C4-2B (cell line): ENCODE data around the gene HHIPL1.

Experiments
- H3K27ac ChIP-seq: fragments of 450-650 bp; 2 replicates; pipeline ENCODE4 v1.5.1; 2017
- ZFX ChIP-seq: fragments of 450-650 bp; IDR thresholded peaks from 2 replicates; pipeline ENCODE4 v1.6.1; 2017
- TF ChIP-seq, protein P1 (sequence below): fragments of 450-650 bp; conservative IDR thresholded peaks from 2 replicates; pipeline ENCODE4 v1.5.1; 2017; ENCODE audit warnings: mild to moderate bottlenecking

HHIPL1 gene

DNA sequence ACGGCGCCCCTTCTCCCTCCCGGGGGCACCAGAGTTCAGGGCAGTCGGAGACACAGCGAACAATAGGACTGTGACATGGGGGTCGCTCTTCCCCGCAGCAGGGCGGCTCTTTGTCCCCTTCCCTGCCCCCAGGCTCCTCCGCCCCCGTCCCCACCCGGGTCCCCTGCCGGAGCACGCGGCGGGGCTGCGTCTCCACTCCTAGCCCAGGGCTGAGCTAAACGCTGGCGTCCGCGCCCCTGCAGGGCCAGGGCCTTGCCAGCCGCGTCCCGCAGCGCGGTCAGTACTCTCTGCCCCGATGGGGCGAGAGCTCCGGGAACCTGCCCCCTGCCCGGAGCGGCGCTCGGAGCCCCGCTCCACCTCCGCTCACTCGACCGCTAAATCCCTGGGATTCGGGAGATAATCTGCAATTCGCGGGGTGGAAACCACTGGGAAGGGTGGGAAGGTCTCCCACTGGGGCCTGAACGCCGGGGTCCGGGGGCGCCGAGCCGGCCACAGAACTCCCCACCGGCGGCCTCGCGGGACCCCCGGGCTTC lies 40.1 kb upstream of the HHIPL1 start:
- TF ChIP-seq ZFX = peak; percentile 59; the same call in 1 of the 2 replicates
- TF ChIP-seq, protein P1, sequence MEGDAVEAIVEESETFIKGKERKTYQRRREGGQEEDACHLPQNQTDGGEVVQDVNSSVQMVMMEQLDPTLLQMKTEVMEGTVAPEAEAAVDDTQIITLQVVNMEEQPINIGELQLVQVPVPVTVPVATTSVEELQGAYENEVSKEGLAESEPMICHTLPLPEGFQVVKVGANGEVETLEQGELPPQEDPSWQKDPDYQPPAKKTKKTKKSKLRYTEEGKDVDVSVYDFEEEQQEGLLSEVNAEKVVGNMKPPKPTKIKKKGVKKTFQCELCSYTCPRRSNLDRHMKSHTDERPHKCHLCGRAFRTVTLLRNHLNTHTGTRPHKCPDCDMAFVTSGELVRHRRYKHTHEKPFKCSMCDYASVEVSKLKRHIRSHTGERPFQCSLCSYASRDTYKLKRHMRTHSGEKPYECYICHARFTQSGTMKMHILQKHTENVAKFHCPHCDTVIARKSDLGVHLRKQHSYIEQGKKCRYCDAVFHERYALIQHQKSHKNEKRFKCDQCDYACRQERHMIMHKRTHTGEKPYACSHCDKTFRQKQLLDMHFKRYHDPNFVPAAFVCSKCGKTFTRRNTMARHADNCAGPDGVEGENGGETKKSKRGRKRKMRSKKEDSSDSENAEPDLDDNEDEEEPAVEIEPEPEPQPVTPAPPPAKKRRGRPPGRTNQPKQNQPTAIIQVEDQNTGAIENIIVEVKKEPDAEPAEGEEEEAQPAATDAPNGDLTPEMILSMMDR = no peak
- peak overlapping the region; percentile 98 for H3K27ac ChIP-seq

DNA sequence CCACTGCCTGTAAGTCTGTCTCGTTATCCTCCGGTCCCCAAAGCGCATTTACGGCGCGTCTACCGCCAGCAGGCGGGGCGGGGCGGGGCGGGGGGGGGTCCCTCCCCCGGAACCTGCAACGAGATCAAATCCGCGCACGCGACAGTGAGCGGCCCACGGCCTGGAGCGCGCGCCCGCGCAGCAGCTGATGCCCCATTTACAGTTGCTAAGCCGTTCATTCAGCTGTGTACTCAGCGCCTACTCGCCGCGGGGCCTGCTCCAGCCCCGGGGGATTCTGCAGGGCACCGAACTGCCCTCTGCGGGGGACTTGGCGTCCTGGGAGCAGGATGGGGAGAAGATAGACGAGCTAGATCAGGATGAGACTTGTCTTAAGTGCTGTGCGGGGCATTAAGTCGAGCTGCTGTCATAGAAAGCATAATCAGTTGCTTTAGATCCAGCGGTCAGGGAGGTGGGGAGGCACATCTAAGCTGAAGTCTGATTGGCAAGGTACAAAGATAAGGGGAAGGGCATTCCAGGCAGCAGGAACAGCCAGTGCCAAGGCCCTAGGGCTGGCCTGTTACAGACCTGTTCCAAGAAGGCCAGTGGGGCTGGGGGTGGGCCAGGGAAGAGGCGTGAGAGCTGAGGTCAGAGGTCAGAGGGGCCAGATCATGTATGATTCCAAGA lies 39.5 kb upstream of the HHIPL1 start:
- H3K27ac ChIP-seq = peak overlapping the region; percentile 98
- TF ChIP-seq, protein P1 = no peak
- TF ChIP-seq ZFX = no peak

DNA sequence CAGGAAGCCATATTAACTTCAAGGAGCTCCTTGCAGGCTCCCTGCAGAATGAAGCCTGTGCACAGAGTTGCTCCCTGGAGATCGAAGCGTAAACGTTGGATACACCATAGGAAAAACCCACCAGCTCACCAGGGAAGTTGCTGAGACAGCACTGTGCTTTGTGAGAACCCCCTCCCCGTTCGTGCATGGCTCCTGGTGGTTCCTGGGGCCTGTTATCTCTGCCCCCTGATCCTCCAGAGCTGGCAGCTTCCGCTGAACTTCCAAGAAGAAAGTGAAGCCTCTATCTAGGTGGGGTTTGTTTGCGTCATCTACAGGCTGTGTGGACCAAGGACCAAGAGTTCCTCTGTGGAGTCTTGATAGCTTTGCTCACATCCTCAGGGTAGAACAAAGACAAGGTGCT lies 38.6 kb upstream of the HHIPL1 start:
- TF ChIP-seq, protein P1 = no peak
- peak overlapping the region; percentile 98 for H3K27ac ChIP-seq

DNA sequence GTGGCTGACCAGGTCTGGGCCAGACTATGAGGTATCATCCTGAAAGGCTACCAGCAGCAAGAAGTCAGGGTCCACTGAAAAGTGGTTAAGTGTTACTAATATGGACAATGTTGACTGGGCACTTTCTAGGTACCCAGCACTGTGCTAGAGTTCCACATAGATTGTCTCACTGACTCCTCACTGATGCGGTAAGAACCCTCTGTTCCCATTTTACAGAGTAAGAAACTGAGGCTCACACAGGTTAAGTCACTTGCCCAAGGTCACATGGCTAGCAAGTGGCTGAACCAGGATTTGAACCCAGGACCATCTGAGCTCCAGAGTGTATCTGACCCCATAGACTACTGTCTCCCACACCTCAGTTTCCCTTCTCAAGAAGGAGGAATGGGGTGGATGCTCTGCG lies 36.3 kb upstream of the HHIPL1 start:
- H3K27ac ChIP-seq = no peak overlapping the region
- TF ChIP-seq, protein P1 = no peak
- TF ChIP-seq ZFX = no peak

DNA sequence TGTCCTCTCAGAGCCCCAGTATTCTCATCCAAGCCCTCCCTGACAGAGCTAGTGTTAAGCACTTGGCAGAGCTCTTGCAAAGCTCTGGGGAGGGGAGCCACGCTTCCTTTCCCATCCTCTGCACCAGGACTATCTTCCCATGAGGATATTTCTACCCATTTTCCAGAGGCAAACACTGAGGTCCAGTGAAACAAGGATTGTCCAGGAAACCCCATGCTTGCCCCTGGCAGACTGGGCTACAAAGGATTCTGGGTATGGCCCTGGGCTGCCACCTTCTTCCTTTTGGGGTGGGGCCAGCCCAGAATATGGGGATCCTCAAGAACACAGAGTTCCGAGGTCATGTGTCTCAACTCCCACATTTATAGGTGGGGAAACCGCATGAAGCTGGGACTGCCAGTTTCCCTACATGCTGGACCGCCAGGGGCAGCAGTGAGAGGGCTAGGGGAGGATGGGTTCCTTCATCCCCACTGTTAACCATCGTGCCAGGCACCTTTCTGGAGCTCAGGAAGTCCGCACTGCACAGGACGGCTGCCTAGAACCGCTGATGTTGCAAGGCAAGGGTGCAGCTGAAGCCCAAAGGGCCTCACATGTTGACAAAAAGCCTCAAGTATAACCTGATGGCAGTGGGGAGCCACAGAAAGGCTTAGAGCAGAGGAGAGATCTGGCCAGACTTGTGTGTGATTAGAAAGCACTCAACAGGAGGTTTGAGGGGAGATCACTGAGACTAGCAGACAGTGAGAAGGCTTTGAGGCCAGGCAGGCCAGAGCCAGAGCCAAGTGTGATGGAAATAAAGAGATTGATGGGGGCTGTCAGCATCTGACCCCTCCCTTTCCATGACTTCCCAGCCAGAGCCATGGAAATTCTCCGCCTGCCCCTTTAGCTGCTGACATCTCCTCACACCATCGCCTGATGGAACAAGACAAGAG lies 35.4 kb upstream of the HHIPL1 start:
- no peak overlapping the region for H3K27ac ChIP-seq
- no peak for TF ChIP-seq ZFX
- TF ChIP-seq, protein P1 = peak; percentile 71

DNA sequence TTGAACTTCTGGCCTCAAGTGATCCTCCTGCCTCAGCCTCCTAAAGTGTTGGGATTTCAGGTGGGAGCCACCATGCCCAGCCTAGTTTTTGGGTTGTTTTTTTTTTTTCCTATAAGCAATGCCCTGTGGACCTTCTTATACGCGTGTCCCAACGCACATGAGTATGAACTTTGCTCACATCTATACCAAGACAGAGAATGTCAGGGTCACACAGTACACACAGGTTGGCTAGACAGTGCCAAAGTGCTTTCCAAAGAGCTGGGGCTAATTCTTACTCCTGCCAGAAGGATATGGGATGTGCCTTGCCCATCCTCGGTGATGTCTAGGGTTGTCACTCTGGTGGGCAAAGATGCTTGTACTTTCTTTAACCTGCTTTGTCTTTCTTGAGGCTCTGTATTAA lies 33.3 kb upstream of the HHIPL1 start:
- no peak overlapping the region for H3K27ac ChIP-seq
- TF ChIP-seq, protein P1 = no peak
- TF ChIP-seq ZFX = no peak
